ENCODE results near the gene ARHGAP15.

ARHGAP15 gene

GRCh38 chr2:143333847-143334246 is 204.6 kb downstream of the ARHGAP15 start:
- DNase-seq = no peak
- Histone ChIP-seq H2AK5ac (ENCODE audit: low read length) (no peak overlapping the region), H3K4me2 (ENCODE audit: low read length) (no peak overlapping the region), H4K8ac (ENCODE audit: low read depth, low read length) (no peak overlapping the region), H3K4ac (ENCODE audit: low read depth, low read length) (no peak overlapping the region), H2BK12ac (ENCODE audit: low read length) (no peak overlapping the region), H3K27me3 (ENCODE audit: insufficient read depth, low read length) (no peaks in the 10 kb centered on the region), H3K79me2 (ENCODE audit: control insufficient read depth, insufficient read depth, low read length, poor library complexity) (no peaks in the 10 kb centered on the region), H3K36me3 (ENCODE audit: control insufficient read depth in 1 of 2, insufficient read depth in 2 of 2, low read length in 2 of 2) (no peaks in the 10 kb centered on the region), H3K9me3 (ENCODE audit: insufficient read depth, low read depth, low read length) (no peaks in the 10 kb centered on the region), H3K27ac (ENCODE audit: low read depth, low read length) (no peak overlapping the region), H3K14ac (ENCODE audit: low read length) (no peak overlapping the region), H4K91ac (ENCODE audit: low read depth, low read length) (no peak overlapping the region), H3K18ac (ENCODE audit: low read length) (no peak overlapping the region), H3K4me1 (ENCODE audit: control insufficient read depth in 1 of 2, insufficient read depth in 2 of 2, low read length in 2 of 2) (no peaks in the 10 kb centered on the region), H2BK120ac (ENCODE audit: insufficient read depth, low read length, poor library complexity) (no peak overlapping the region), H3K79me1 (ENCODE audit: low read length) (no peaks in the 10 kb centered on the region), H3K4me3 (ENCODE audit: low read depth, low read length) (no peak overlapping the region), H3K9ac (ENCODE audit: low read length) (no peak overlapping the region), H2BK5ac (ENCODE audit: low read depth, low read length, poor library complexity) (no peak overlapping the region), H2AFZ (ENCODE audit: insufficient read depth, low read length, poor library complexity) (no peak overlapping the region), H3K23ac (ENCODE audit: low read length) (no peak overlapping the region), H4K12ac (ENCODE audit: low read depth, low read length) (no peak overlapping the region)
- WGBS (ENCODE audit: extremely low coverage, insufficient coverage, insufficient read length) = no CpG with 5 or more reads among the region's 1 CpG

GRCh38 chr2:143334837-143335236 is 205.6 kb downstream of the ARHGAP15 start:
- H3K27me3 ChIP-seq (ENCODE audit: insufficient read depth, low read length) = no peaks in the 10 kb centered on the region
- WGBS (ENCODE audit: extremely low coverage, insufficient coverage, insufficient read length) = no CpG with 5 or more reads among the region's 4 CpGs
- H3K4me3 ChIP-seq (ENCODE audit: low read depth, low read length) = no peak overlapping the region
- no peak overlapping the region for H2BK5ac ChIP-seq (ENCODE audit: low read depth, low read length, poor library complexity)
- no peak overlapping the region for H3K14ac ChIP-seq (ENCODE audit: low read length)
- H3K79me1 ChIP-seq (ENCODE audit: low read length) = no peaks in the 10 kb centered on the region
- no peak overlapping the region for H4K8ac ChIP-seq (ENCODE audit: low read depth, low read length)
- H3K9ac ChIP-seq (ENCODE audit: low read length) = no peak overlapping the region
- H3K18ac ChIP-seq (ENCODE audit: low read length) = no peak overlapping the region
- DNase-seq = no peak
- H3K9me3 ChIP-seq (ENCODE audit: insufficient read depth, low read depth, low read length) = no peaks in the 10 kb centered on the region
- no peak overlapping the region for H2AFZ ChIP-seq (ENCODE audit: insufficient read depth, low read length, poor library complexity)
- H3K4ac ChIP-seq (ENCODE audit: low read depth, low read length) = no peak overlapping the region
- no peaks in the 10 kb centered on the region for H3K79me2 ChIP-seq (ENCODE audit: control insufficient read depth, insufficient read depth, low read length, poor library complexity)
- no peak overlapping the region for H2AK5ac ChIP-seq (ENCODE audit: low read length)
- H4K91ac ChIP-seq (ENCODE audit: low read depth, low read length) = no peak overlapping the region
- no peak overlapping the region for H3K4me2 ChIP-seq (ENCODE audit: low read length)
- H3K27ac ChIP-seq (ENCODE audit: low read depth, low read length) = no peak overlapping the region
- H4K12ac ChIP-seq (ENCODE audit: low read depth, low read length) = no peak overlapping the region
- no peak overlapping the region for H2BK120ac ChIP-seq (ENCODE audit: insufficient read depth, low read length, poor library complexity)
- H3K4me1 ChIP-seq (ENCODE audit: control insufficient read depth in 1 of 2, insufficient read depth in 2 of 2, low read length in 2 of 2) = no peaks in the 10 kb centered on the region
- no peak overlapping the region for H3K23ac ChIP-seq (ENCODE audit: low read length)
- H3K36me3 ChIP-seq (ENCODE audit: control insufficient read depth in 1 of 2, insufficient read depth in 2 of 2, low read length in 2 of 2) = no peaks in the 10 kb centered on the region
- H2BK12ac ChIP-seq (ENCODE audit: low read length) = no peak overlapping the region

- H3K14ac ChIP-seq (ENCODE audit: low read length) = no peak overlapping the region
- no peaks in the 10 kb centered on the region for H3K4me1 ChIP-seq (ENCODE audit: control insufficient read depth in 1 of 2, insufficient read depth in 2 of 2, low read length in 2 of 2)
- H3K18ac ChIP-seq (ENCODE audit: low read length) = no peak overlapping the region
- no peak overlapping the region for H2BK12ac ChIP-seq (ENCODE audit: low read length)
- no peaks in the 10 kb centered on the region for H3K79me2 ChIP-seq (ENCODE audit: control insufficient read depth, insufficient read depth, low read length, poor library complexity)
- no peak for DNase-seq
- H3K4ac ChIP-seq (ENCODE audit: low read depth, low read length) = no peak overlapping the region
- WGBS (ENCODE audit: extremely low coverage, insufficient coverage, insufficient read length) = no CpG with 5 or more reads among the region's 1 CpG
- H3K9ac ChIP-seq (ENCODE audit: low read length) = no peak overlapping the region
- no peaks in the 10 kb centered on the region for H3K79me1 ChIP-seq (ENCODE audit: low read length)
- H4K8ac ChIP-seq (ENCODE audit: low read depth, low read length) = no peak overlapping the region
- no peaks in the 10 kb centered on the region for H3K36me3 ChIP-seq (ENCODE audit: control insufficient read depth in 1 of 2, insufficient read depth in 2 of 2, low read length in 2 of 2)
- no peak overlapping the region for H3K4me3 ChIP-seq (ENCODE audit: low read depth, low read length)
- no peaks in the 10 kb centered on the region for H3K27me3 ChIP-seq (ENCODE audit: insufficient read depth, low read length)
- no peaks in the 10 kb centered on the region for H3K9me3 ChIP-seq (ENCODE audit: insufficient read depth, low read depth, low read length)
- H2AFZ ChIP-seq (ENCODE audit: insufficient read depth, low read length, poor library complexity) = no peak overlapping the region
- no peak overlapping the region for H3K27ac ChIP-seq (ENCODE audit: low read depth, low read length)
- H4K91ac ChIP-seq (ENCODE audit: low read depth, low read length) = no peak overlapping the region
- H2BK120ac ChIP-seq (ENCODE audit: insufficient read depth, low read length, poor library complexity) = no peak overlapping the region
- no peak overlapping the region for H2BK5ac ChIP-seq (ENCODE audit: low read depth, low read length, poor library complexity)
- H2AK5ac ChIP-seq (ENCODE audit: low read length) = no peak overlapping the region
- no peak overlapping the region for H3K23ac ChIP-seq (ENCODE audit: low read length)
- no peak overlapping the region for H3K4me2 ChIP-seq (ENCODE audit: low read length)
- no peak overlapping the region for H4K12ac ChIP-seq (ENCODE audit: low read depth, low read length)
Measured at GRCh38 chr2:143336719-143337210, 207.5 kb downstream of the ARHGAP15 start.

GRCh38 chr2:143341478-143341877 is 212.3 kb downstream of the ARHGAP15 start:
- H3K4ac ChIP-seq (ENCODE audit: low read depth, low read length) = no peak overlapping the region
- H3K9me3 ChIP-seq (ENCODE audit: insufficient read depth, low read depth, low read length) = no peaks in the 10 kb centered on the region
- no peak for DNase-seq
- no peak overlapping the region for H2BK5ac ChIP-seq (ENCODE audit: low read depth, low read length, poor library complexity)
- no peaks in the 10 kb centered on the region for H3K4me1 ChIP-seq (ENCODE audit: control insufficient read depth in 1 of 2, insufficient read depth in 2 of 2, low read length in 2 of 2)
- H3K9ac ChIP-seq (ENCODE audit: low read length) = no peak overlapping the region
- no peak overlapping the region for H4K91ac ChIP-seq (ENCODE audit: low read depth, low read length)
- no peak overlapping the region for H2BK12ac ChIP-seq (ENCODE audit: low read length)
- no peak overlapping the region for H3K4me2 ChIP-seq (ENCODE audit: low read length)
- H3K14ac ChIP-seq (ENCODE audit: low read length) = no peak overlapping the region
- no peak overlapping the region for H3K4me3 ChIP-seq (ENCODE audit: low read depth, low read length)
- H3K27ac ChIP-seq (ENCODE audit: low read depth, low read length) = no peak overlapping the region
- no peaks in the 10 kb centered on the region for H3K27me3 ChIP-seq (ENCODE audit: insufficient read depth, low read length)
- H2AFZ ChIP-seq (ENCODE audit: insufficient read depth, low read length, poor library complexity) = no peak overlapping the region
- H3K23ac ChIP-seq (ENCODE audit: low read length) = no peak overlapping the region
- H3K79me2 ChIP-seq (ENCODE audit: control insufficient read depth, insufficient read depth, low read length, poor library complexity) = no peaks in the 10 kb centered on the region
- H4K8ac ChIP-seq (ENCODE audit: low read depth, low read length) = no peak overlapping the region
- H4K12ac ChIP-seq (ENCODE audit: low read depth, low read length) = no peak overlapping the region
- no peaks in the 10 kb centered on the region for H3K36me3 ChIP-seq (ENCODE audit: control insufficient read depth in 1 of 2, insufficient read depth in 2 of 2, low read length in 2 of 2)
- WGBS (ENCODE audit: extremely low coverage, insufficient coverage, insufficient read length) = 100% methylated on average over 1 of the region's 2 CpGs
- H3K18ac ChIP-seq (ENCODE audit: low read length) = no peak overlapping the region
- H2BK120ac ChIP-seq (ENCODE audit: insufficient read depth, low read length, poor library complexity) = no peak overlapping the region
- no peaks in the 10 kb centered on the region for H3K79me1 ChIP-seq (ENCODE audit: low read length)
- no peak overlapping the region for H2AK5ac ChIP-seq (ENCODE audit: low read length)

Measured in trophoblast cell (in vitro differentiated cells and primary cell).